AG08395 (cell line): ENCODE results near the gene KMO.

Source experiments
- DNase-seq: peaks from one replicate; pipeline ENCODE4 v3.0.0; 2012; ENCODE audit warnings: mixed read lengths, low spot score

KMO gene

DNA sequence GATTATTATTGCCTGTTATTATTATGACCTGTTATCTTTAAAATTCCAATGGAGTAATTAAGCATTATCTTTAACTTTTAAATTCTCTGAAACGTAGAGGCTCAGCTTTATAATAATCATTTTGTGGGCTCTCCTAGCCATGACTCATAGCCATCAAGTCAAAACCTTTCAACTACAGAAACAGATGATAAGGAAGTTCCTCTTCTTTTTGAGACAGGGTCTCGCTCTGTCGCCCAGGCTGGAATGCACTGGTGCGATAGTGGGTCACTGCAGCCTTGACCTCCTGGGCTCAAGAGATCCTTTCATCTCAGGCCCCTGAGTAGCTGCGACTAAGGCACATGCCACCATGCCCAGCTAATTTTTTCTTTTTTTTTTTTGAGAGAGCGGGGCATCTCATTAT, 64.5 kb downstream of the KMO start:
- no peak for DNase-seq

DNA sequence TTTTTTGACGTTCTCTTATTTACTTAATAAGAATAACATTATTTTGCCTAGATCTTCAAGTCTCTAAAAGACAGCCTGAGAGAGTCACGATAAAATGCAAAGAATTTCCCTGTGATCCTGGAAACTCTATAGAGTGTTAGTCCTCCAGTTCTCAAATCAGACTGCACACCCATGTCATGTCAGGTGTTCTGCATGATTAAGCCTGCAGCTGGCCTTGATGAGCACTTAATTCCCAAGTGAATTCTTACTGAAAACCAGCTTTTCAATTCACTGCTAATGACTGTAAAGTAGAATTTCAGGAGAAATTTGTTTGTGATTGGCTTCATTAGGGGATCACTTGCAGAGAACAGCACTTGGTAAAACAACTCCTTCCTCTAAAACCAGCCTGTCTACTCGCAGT, 66.1 kb downstream of the KMO start:
- DNase-seq = no peak

DNA sequence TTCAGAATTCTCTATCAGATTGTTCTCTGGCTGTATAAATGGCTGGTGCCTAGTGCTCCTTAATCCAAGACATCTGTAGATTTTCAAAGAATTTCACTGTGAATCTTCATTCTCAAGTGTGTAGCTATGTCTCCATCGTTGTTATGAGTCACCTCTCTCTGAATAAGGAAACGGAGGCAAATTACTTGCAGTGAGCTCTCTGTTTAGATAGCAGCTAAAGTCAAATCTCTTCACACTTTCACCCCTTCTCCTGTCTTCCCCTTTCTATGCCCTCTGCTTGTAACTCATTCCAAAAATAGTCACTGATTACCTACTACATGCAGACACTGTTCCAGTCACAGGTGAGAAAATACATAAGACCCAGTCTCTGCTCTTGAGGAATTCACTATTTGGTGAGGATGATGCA, 68.3 kb downstream of the KMO start:
- DNase-seq = peak; percentile 65

DNA sequence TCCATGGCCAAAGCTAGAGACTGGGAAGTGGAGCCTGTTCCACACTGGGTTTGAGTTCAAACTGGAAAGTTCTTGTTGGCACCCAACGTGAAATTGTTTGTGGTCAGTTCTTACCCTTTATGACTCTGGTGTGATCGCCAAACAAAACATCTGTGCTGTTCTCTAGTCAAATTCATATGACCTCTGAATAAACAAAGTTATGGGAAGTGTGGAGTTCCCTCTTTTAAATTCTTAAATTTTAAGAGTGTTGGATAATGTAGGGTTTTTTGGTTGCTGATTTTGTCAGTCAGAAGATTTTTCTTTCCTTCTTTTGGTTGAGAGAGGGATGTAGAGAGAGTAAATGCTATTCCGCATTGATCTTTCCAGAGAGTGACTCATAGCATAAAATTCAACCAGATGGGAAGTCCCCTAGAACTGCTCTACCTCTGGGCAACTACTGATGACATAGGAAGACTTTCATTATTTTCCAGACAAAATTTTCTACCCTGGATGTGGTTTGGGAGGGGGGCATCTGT, 71.6 kb downstream of the KMO start:
- peak; percentile 66 for DNase-seq

DNA sequence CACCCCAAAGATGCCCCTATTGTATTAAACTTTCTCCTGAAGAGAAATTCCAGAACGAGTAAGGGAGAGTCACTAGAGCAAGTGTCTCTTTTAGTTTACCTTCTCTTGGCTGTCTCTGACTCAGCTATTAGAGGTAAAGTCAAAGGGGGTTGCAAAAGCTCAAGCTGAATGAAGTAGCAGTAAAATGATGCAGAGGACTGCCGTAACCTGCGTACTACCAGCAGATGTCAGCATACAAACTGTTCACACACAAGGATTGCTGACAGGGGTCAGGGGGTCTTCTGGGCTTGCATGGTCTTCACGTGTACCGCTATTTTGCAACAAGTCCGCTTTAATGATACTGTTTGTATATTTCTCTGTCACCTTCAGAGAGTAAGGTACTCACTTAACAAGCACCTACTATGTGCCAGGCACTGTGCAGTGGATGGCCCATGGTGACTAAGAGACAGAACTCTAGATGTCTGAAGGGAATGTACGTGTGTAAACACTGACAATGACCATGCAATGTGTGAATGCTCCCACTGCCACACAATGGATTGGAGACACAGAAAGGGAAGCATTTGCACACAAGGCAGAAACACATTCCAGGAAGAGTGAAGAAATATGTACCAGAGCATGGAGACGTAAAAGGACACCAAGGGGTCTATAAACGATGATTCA, 73.1 kb downstream of the KMO start:
- no peak for DNase-seq

DNA sequence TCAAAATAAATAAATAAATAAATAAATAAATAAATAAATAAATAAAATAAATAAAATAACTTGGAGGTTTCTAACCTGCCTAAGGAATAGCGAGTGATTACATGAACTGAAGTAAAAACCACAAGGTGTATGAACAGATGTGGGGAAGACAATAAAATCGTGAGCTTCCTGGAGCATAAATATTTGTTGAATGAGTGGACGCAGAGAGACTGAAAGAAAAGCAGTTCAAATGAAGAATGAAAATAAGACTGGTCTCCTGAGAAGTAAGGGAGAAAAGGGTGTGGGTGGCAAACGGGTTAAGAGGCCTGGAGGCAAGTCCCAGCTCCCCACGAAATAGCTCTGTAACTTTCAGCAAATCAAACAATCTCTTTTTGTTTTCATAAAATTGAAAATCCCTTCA, 74.4 kb downstream of the KMO start:
- DNase-seq = no peak

DNA sequence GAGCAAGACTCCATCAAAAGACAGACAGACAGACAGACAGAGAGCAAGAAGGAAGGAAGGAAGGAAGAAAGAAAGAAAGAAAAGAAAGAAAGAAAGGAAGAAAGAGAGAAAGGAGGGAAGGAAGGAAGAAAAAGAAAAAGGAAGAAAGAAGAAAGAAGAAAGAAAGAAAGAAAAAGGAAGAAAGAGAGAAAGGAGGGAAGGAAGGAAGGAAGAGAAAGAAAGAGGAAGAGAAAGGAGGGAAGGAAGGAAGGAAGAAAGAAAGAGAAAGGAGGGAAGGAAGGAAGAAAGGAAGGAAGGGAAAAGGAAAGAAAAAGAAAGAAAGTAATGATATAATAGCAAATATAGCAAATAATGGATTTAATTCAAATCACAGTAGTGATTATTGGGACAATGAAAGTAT, 75.3 kb downstream of the KMO start:
- DNase-seq = no peak

DNA sequence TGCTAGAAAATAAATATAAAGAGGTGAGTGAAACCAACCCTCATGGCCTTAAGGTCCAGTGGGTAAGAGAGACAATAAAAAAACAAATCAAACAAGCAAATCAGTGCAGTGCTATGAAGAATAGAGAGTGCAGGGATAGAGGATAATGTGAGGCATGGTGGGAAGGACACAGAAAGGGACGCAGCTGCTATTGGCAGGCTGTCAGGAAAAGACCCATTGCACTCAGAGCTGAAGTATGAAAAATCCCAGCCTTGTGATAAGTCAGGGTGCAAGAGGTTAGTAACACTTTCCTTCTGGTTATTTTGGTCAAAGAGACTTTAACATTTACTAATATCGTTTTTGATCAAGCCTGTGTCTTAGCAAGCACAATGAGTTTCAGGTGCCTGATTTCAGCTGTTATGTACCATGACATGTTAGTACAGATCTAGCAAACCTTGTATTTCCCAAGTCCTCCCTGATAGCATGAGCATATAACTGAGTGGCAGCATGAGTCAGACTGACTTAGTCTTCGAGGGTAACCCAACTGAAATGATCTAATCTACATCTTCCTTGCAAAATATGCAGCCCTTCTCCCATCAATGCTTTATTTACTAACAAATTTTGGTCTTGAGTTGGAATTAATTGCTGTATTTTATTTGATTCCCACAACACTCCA, 76.3 kb downstream of the KMO start:
- peak; percentile 18 for DNase-seq

DNA sequence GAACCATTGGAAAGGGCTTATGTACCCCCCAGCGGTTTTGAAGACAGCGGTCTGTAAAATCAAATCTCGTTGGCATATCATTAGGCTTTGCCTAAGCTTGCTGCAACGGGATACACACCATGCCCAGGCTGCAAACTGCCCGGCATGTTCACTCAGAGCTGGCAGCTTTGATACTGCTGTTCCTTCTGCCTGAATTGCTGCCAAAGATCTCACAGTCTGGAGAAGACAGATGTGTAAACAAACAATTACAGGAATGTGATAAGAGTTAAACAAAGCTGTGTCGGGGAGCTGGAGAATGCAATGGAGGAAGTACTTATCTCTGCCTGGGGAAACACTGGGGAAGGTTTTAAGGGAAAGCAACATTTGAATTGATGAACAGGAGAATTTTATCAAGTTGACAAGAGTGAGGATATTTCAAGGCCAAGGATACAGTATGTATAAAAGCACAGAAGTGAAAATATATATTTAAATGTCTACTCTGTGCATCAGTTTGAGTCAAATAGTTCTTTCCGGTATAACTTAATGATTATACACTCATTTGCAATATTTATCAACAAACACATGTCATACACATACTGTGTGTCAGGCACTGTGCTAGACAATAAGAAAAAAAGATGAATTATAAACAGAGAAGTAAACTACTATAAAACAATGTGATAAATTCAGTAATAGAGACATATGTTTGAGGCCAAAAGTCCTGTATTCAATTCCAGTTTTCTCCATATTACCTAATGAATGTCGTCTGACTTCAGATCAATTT, 78.1 kb downstream of the KMO start:
- no peak for DNase-seq

DNA sequence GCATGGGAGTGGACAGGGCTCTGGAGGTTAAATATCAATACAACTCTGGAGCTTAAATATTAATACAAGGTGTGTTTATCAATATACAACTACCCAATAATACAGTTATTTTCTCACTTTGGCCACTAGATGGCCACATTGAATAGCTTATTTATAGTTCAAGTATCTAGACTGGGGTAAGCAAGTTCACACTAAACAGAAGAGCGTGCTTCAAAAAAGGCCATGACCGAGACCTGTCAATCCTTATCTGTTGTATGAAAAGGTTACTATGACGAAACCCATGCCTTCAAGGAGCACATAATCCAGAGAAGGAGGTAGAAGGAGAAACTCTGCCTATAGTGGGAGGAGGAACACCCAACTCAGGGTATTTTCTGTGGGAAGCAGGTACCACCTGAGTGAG, 78.9 kb downstream of the KMO start:
- DNase-seq = peak; percentile 47

DNA sequence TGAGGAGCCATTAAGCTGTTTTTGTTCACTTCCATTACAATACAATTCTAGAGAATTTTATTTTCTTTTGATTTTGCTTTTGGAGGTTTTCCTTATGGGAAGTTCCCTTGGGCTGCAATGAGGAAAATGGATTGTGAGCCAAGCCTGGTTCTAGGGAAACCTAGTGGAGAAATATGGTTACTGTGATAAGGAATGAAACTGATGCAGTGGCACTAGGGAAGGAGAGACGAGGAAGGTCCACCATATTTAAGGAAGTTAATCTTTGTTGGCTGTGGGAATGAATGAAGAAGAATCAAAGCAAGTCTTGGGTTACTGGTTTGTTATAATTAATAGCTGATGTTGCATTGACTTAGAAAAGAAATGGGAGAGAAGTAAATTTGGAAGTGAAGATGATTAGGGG, 79.6 kb downstream of the KMO start:
- DNase-seq = no peak

DNA sequence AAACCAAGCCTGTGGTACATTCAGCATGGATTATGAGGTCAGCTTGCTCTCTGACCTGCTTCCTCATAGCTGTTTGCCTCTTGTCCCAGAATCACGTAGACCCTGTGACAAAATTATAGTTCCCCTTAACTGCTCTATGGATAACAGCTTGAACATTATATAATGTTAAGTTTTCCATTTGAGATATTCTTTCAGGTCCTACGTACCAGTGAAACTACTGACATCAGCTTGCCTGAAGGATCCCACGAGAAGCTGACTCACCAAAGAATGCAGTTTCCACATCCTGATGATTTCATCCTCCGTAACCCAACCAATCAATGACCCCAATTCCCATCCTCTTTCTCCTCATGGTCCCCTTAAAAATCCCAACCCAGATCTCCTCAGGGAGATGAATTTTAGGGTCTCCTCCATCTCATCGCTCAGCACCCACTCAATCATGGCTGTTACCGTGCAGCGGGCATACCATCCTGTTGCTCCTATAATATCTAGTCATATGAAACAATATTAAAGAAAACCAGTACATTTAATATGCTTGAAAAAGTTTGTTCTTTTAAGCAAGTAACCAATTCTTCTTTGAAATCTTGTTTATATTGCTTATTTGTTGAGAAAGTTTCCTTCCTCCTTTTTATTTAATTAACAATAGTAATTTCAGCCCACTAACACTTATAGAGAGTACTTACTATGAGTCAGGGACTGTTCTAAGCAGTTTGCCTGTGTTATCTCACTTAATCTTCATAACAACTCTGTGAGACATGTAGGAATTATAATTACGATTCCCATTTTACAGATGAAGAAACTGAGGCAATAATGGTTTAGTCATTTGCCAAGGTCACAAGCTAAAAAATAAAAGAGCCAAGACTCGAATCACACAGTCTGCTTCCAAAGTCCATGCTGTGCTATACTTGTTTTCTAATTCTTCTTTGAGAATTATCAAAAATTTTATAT, 80.6 kb downstream of the KMO start:
- DNase-seq = peak; percentile 69

DNA sequence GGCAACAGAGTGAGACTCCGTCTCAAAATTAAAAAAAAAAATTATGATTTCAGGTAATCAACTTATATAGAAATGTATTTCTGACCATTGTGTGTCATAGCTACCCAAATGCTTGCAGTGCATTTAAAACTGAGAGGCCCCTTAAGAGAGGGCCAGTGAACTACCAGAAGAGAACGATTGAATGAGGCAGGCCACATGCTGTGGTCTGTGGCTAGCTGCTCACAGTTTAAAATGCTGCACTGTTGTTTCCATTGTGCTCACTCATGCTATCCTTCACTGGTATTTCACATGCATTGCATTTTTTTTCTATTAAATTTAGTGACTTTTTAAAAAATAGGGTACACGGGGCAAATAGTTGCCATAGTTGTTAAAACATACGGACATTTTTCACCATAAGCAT, 82.0 kb downstream of the KMO start:
- no peak for DNase-seq

DNA sequence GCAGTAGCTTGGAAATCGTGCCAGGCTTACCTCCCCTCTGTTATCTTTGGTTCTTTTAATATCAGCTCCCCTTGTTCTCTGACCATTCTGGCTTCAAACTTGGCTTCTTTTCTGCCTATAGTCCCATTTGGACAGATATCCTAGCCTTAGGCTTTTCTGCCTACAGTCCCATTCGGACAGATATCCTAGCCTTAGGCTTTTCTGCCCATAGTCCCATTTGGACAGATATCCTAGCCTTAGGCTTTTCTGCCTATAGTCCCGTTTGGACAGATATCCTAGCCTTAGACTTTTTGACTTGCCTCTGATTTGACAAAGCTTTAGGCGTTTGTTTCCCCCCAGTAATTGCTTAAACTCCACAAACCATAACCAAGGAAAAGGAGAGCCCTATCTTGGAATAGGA, 82.4 kb downstream of the KMO start:
- no peak for DNase-seq

DNA sequence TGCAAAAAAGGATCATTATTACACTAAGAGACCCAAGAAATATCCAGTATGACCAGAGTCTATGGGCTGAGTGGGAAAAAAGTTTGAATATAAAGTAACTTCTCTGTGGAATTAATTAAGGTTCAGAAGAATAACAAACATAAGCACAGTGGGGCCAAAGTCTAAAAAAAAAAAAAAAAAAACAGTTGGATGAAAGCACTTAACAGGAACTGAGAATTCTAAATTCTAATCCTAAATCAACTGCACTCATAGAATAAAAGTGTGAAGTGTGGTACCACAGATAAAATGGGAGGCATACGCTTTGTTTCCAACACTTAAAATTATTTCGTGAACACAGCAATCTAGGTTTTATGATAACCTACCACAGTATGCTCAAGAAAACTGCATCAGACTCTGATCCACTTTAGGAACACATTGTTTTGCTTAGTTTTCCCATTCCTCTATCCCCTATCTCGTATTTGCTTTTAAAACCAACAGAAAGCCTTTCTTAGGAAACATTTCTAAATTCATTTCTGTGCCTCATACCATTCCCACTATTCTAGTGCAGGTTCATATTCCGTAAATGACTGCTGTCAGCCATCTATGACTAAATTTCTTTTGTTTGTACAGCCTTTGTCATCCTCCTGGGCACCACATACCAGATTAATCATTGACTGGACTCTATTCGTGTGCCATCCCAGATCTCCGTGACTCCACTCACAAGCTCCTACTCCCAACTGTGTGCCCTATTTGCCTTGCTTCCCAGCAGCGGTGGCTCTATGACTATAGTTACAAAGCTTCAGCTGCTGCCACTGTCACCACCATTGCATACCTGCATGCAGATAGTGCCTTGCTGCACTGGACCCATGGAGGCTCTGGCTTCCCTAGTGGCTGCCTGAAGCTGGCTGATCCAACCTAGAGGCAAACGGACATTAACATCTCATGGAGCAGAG, 83.1 kb downstream of the KMO start:
- no peak for DNase-seq

DNA sequence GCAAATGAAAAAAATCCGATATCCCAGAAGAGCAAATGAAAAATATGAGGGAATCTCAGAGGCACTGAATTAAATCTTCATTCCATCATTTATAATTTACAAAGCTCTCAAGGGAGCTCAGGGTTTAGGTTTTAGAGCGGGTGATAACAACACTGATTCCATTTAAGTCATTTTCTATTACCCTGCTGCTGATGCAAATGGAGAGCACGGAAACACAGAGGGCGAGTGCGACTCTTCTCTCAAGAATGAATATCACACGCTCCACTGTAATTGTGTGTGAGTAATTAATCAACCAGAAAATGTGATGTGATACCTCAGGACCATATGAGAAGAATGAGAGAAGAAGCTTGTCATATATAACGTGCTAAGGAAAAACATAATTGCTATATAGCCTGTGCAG, 85.2 kb downstream of the KMO start:
- no peak for DNase-seq

DNA sequence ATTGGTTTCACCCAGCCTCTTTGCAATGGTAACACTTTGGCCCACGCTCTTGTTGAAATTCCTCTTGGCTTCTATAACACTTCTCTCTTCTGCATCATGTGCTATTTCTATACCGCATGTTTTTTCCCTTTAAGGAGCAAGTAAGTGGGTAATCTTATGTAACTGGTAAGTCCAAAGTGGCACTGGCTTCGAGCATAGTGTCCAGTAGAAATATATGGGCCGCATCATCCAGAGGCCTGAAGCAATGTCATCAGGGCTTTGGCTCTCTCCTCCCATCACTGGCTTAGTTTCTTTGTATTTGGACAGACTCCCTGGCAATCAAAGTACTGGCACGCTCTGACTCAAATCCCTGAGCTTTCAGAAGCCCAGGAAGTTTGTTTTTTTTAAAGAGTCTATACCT, 90.5 kb downstream of the KMO start:
- DNase-seq = no peak

DNA sequence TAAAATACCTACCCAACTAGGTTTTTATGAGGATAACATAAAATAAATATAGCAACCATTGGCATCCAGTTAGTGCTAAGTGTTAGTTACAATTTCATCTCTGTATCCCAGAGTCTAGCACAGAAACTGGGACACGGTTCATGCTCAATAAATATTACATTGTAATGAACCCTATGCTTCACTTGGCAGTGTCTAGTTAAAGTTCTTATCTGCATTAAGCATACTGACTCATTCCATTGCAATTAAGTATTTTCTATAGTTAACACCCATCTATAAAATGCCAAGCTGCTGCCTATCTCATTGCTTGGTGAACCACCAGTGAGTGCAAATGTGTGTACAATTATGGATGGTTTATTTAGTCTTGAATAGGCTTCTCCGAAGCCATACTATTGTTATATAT, 92.8 kb downstream of the KMO start:
- DNase-seq = no peak

DNA sequence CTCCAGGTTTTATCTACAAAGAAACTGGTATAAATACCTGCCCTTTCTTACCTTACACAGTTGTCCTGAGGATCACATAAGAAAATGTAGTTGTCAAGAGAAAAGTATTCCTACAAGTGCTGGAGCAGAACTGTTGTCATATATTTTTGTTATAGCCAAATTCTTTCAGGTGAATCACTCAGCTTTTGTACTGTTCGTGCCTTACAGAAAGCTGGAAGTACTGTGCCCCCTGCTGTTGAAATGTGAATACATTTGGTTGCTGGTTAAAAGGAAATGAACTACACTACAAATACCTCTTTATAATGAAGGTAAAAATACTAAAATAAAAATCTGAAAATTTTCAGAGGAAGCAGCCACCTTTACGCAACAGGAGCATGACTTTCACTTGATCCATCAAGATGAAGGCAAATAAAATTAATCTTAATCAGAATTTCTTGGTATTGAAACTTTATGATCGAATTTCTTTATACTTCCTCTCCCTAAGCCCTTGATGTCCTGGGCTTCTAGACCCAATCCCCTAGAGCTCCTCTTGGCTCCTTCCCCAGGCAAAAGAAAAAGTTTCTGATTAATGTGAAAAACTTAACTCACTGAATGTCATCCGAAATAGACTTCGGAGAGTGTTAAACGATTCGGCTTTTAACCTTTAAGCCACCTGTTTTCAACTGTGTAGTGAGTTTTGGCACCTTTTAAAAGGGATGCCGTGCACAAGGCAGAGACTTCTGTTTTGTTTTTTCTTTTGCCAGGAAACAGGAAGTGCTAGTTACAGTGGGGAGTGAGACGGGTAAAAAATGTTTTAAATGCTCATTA, 95.5 kb downstream of the KMO start:
- DNase-seq = peak; percentile 76

DNA sequence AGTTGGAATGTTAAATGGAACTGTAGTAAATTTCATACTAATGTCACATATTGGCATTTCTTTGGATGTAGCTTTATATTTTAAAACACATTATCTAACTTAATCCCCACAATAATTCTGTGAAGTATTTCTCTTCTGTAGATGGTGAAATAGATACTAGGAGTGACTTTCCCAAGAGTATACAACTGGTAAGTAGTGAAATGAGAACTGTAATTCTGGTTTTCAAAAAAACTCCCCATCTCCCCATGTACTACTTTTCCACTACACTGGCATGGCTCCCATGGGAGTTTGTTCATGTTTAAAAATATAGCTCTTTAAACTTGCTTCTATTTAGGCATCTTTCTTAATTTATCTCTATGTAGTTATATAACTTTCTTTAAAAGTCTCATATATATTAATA, 97.8 kb downstream of the KMO start:
- DNase-seq = no peak
